Renal pelvis (tissue), 12 donors: ENCODE data around the gene OR10D3. TPM values are rescaled to one million over a fixed set of nuclear protein-coding genes. Genes with fewer than 3 reads are reported as not detected.
"Not testable (repeated sequence)": the region's sequence is repeated elsewhere in the genome, so short reads cannot be mapped to it uniquely, and the experiment has no call there.

ENCODE experiments used
- DNase-seq: peaks from one replicate; pipeline ENCODE4 v3.0.0-alpha.2; 2013
- long read RNA-seq, 16 experiments: transcript quantifications; one replicate each; lab custom pipeline, GENCODE V29; 2026
- polyA plus RNA-seq, 3 donors: library from polyadenylated mRNA; unstranded; fragments of 120-200 nt; gene quantifications; one replicate each; pipeline ENCODE4 v1.2.1, GENCODE V29; 2013; ENCODE audit not compliant: insufficient read length in 3 of 3

The OR10D3 gene
- not detected for polyA plus RNA-seq
- long read RNA-seq, donor 1 = 0 reads
- long read RNA-seq, donor 2 = 0 reads
- long read RNA-seq, donor 3 = 0 reads
- long read RNA-seq, donor 4 = 0 reads
- long read RNA-seq, donor 5 = 0 reads
- long read RNA-seq, donor 6 = 0 reads
- long read RNA-seq, donor 7 = 0 reads
- long read RNA-seq, donor 8 = 0 reads
- long read RNA-seq, donor 9 = 0 reads
- long read RNA-seq, donor 10 = 0 reads
- long read RNA-seq, donor 11 = 0 reads
- long read RNA-seq, donor 12 = 0 reads
- long read RNA-seq, donor 13 = 0 reads
- long read RNA-seq, donor 14 = 0 reads
- long read RNA-seq, donor 15 = 0 reads
- long read RNA-seq, donor 16 = 0 reads

GRCh38 chr11:124183068-124183467 is at the start of gene OR10D3:
Gene OR10D3, plus strand, starts transcription at chr11:124183345. Its CDS starts 1,925 bp downstream, at chr11:124185270.
- no peak for DNase-seq

- no peak for DNase-seq
Measured at GRCh38 chr11:124143034-124143433, 40.1 kb upstream of the OR10D3 start.

GRCh38 chr11:124147951-124148350 is 35.2 kb upstream of the OR10D3 start:
- DNase-seq = no peak

- DNase-seq = no peak
Measured at GRCh38 chr11:124150684-124151083, 32.5 kb upstream of the OR10D3 start.

GRCh38 chr11:124152770-124153407 is 30.3 kb upstream of the OR10D3 start:
- no peak for DNase-seq

GRCh38 chr11:124153821-124154220 is 29.3 kb upstream of the OR10D3 start:
- DNase-seq = no peak

- no peak for DNase-seq
Measured at GRCh38 chr11:124159481-124159880, 23.7 kb upstream of the OR10D3 start.

- DNase-seq = no peak
Measured at GRCh38 chr11:124160986-124161385, 22.2 kb upstream of the OR10D3 start.

- DNase-seq = no peak
Measured at GRCh38 chr11:124167826-124168231, 15.3 kb upstream of the OR10D3 start.

GRCh38 chr11:124168796-124169195 is 14.3 kb upstream of the OR10D3 start:
- no peak for DNase-seq

- not testable (repeated sequence) for DNase-seq
Measured at GRCh38 chr11:124170315-124170714, 12.8 kb upstream of the OR10D3 start.

- no peak for DNase-seq
Measured at GRCh38 chr11:124170801-124171586, 12.2 kb upstream of the OR10D3 start.

GRCh38 chr11:124172101-124172500 is 11.0 kb upstream of the OR10D3 start:
- no peak for DNase-seq

GRCh38 chr11:124172599-124172998 is 10.5 kb upstream of the OR10D3 start:
- DNase-seq = no peak

- peak; percentile 26 for DNase-seq
Measured at GRCh38 chr11:124174001-124174583, 9.1 kb upstream of the OR10D3 start.

GRCh38 chr11:124176925-124177715 is 6.0 kb upstream of the OR10D3 start:
- DNase-seq = no peak

- no peak for DNase-seq
Measured at GRCh38 chr11:124179310-124179709, 3.8 kb upstream of the OR10D3 start.

- DNase-seq = peak; percentile 26
Measured at GRCh38 chr11:124190298-124191139, 7.4 kb downstream of the OR10D3 start.

- no peak for DNase-seq
Measured at GRCh38 chr11:124193221-124194010, 10.3 kb downstream of the OR10D3 start.
